H9 (cell line): ENCODE data around the gene CFAP97. TPM values are rescaled to one million over a fixed set of nuclear protein-coding genes. Genes with fewer than 3 reads are reported as not detected.

Source experiments
- DNase-seq: peaks from one replicate; pipeline ENCODE4 v3.0.0-alpha.2; 2017
- H2AFZ ChIP-seq: one replicate; pipeline ENCODE4 v1.6.1; 2013; ENCODE audit warnings: mild to moderate bottlenecking, low read length, control low read depth, moderate library complexity
- H2AK5ac ChIP-seq: 2 replicates; pipeline ENCODE4 v1.6.1; 2013; ENCODE audit warnings: low read length, control low read depth, mixed read lengths; ENCODE audit not compliant: insufficient read length
- H2BK120ac ChIP-seq: one replicate; pipeline ENCODE4 v1.6.1; 2013; ENCODE audit warnings: low read depth, mild to moderate bottlenecking, low read length, control low read depth, inconsistent platforms; ENCODE audit not compliant: poor library complexity, severe bottlenecking
- H2BK12ac ChIP-seq: 2 replicates; pipeline ENCODE4 v1.6.1; 2013; ENCODE audit warnings: low read length, control low read depth, mixed read lengths, low read depth; ENCODE audit not compliant: insufficient read length
- H2BK15ac ChIP-seq: 2 replicates; pipeline ENCODE4 v1.6.1; 2013; ENCODE audit warnings: low read depth, low read length, control low read depth
- H2BK20ac ChIP-seq: one replicate; pipeline ENCODE4 v1.6.1; 2013; ENCODE audit warnings: low read depth, mild to moderate bottlenecking, low read length, control low read depth, inconsistent platforms; ENCODE audit not compliant: poor library complexity, severe bottlenecking
- H2BK5ac ChIP-seq: 2 replicates; pipeline ENCODE4 v1.6.1; 2013; ENCODE audit warnings: low read length, control low read depth, mixed read lengths; ENCODE audit not compliant: insufficient read length
- H3K14ac ChIP-seq: 2 replicates; pipeline ENCODE4 v1.6.1; 2013; ENCODE audit warnings: low read length, control low read depth; ENCODE audit not compliant: insufficient read depth
- H3K18ac ChIP-seq: 2 replicates; pipeline ENCODE4 v1.6.1; 2013; ENCODE audit warnings: low read depth, mild to moderate bottlenecking, mixed read lengths, low read length, control low read depth; ENCODE audit not compliant: insufficient read length
- H3K23ac ChIP-seq: 2 replicates; pipeline ENCODE4 v1.6.1; 2013; ENCODE audit warnings: low read length, control low read depth, mixed read lengths, low read depth; ENCODE audit not compliant: insufficient read length
- H3K23me2 ChIP-seq: 2 replicates; pipeline ENCODE4 v1.6.1; 2013; ENCODE audit warnings: low read depth, mild to moderate bottlenecking, mixed read lengths, low read length, control low read depth; ENCODE audit not compliant: insufficient read length, poor library complexity, severe bottlenecking
- H3K27ac ChIP-seq: 2 replicates; pipeline ENCODE4 v1.5.1; 2013; ENCODE audit warnings: low read length, control low read depth, mixed read lengths, low read depth; ENCODE audit not compliant: insufficient read length
- H3K27me3 ChIP-seq: 2 replicates; pipeline ENCODE4 v1.6.1; 2013; ENCODE audit warnings: low read length, control low read depth, inconsistent platforms; ENCODE audit not compliant: insufficient read depth
- H3K4ac ChIP-seq: 2 replicates; pipeline ENCODE4 v1.6.1; 2013; ENCODE audit warnings: low read depth, mild to moderate bottlenecking, control low read depth, inconsistent platforms, low read length, moderate library complexity
- H3K4me1 ChIP-seq: 2 replicates; pipeline ENCODE4 v1.6.1; 2013; ENCODE audit warnings: low read length, control low read depth, inconsistent platforms; ENCODE audit not compliant: insufficient read depth
- H3K4me2 ChIP-seq: 2 replicates; pipeline ENCODE4 v1.6.1; 2013; ENCODE audit warnings: low read length, control low read depth, mixed read lengths; ENCODE audit not compliant: insufficient read length, insufficient read depth
- H3K56ac ChIP-seq: 2 replicates; pipeline ENCODE4 v1.6.1; 2013; ENCODE audit warnings: low read depth, mild to moderate bottlenecking, mixed read lengths, low read length, control low read depth; ENCODE audit not compliant: insufficient read length
- H3K79me1 ChIP-seq: 2 replicates; pipeline ENCODE4 v1.6.1; 2013; ENCODE audit warnings: low read depth, mild to moderate bottlenecking, moderate library complexity, low read length, control low read depth, inconsistent platforms; ENCODE audit not compliant: insufficient read depth, poor library complexity, severe bottlenecking
- H3K79me2 ChIP-seq: 2 replicates; pipeline ENCODE4 v1.6.1; 2013; ENCODE audit warnings: low read length, control low read depth, inconsistent platforms; ENCODE audit not compliant: insufficient read depth
- H3K9ac ChIP-seq: 2 replicates; pipeline ENCODE4 v1.6.1; 2013; ENCODE audit warnings: low read length, control low read depth, mixed read lengths; ENCODE audit not compliant: insufficient read length; ENCODE audit errors: extremely low read depth
- H3K9me3 ChIP-seq: one replicate; pipeline ENCODE4 v1.6.1; 2013; ENCODE audit warnings: low read depth, low read length, inconsistent platforms; ENCODE audit not compliant: control insufficient read depth
- H3T11ph ChIP-seq: one replicate; pipeline ENCODE4 v1.6.1; 2013; ENCODE audit warnings: mild to moderate bottlenecking, low read length, control low read depth, inconsistent platforms
- H4K20me1 ChIP-seq: one replicate; pipeline ENCODE4 v1.6.1; 2013; ENCODE audit not compliant: control insufficient read depth, insufficient read length, insufficient read depth
- H4K5ac ChIP-seq: 2 replicates; pipeline ENCODE4 v1.6.1; 2013; ENCODE audit warnings: low read depth, mild to moderate bottlenecking, mixed read lengths, low read length, control low read depth; ENCODE audit not compliant: insufficient read length
- H4K8ac ChIP-seq: replicated peaks from 2 replicates; pipeline ENCODE4 v1.6.1; 2013; ENCODE audit warnings: low read length, control low read depth, mixed read lengths, low read depth; ENCODE audit not compliant: insufficient read length
- H4K91ac ChIP-seq: 2 replicates; pipeline ENCODE4 v1.6.1; 2013; ENCODE audit warnings: low read depth, mild to moderate bottlenecking, moderate library complexity, mixed read lengths, low read length, control low read depth; ENCODE audit not compliant: insufficient read length
- H3K27ac Mint-ChIP-seq, 3 experiments: 2 replicates in 2 of 3; 3 replicates in 1 of 3; pipeline ENCODE4 v1.8.0; 2020 to 2021; ENCODE audit warnings: mixed read lengths in 3 of 3, mild to moderate bottlenecking in 1 of 3, moderate library complexity in 1 of 3
- H3K27me3 Mint-ChIP-seq: 2 replicates; pipeline ENCODE4 v1.8.0; 2021; ENCODE audit warnings: low read depth, mild to moderate bottlenecking, moderate library complexity, mixed read lengths
- H3K36me3 Mint-ChIP-seq, 3 experiments: 2 replicates in 2 of 3; 3 replicates in 1 of 3; pipeline ENCODE4 v1.8.0; 2020 to 2021; ENCODE audit warnings: low read depth in 3 of 3, mixed read lengths in 3 of 3; ENCODE audit not compliant: insufficient read depth in 1 of 3
- H3K4me1 Mint-ChIP-seq, 2 experiments: 2 replicates each; pipeline ENCODE4 v1.8.0; 2020; ENCODE audit warnings: mixed read lengths in 2 of 2
- H3K4me3 Mint-ChIP-seq, 2 experiments: 2 replicates in 1 of 2; 3 replicates in 1 of 2; pipeline ENCODE4 v1.8.0; 2020 to 2021; ENCODE audit warnings: mild to moderate bottlenecking in 2 of 2, mixed read lengths in 2 of 2, moderate library complexity in 1 of 2
- H3K9me3 Mint-ChIP-seq, 2 experiments: 2 replicates in 1 of 2; 3 replicates in 1 of 2; pipeline ENCODE4 v1.8.0; 2020; ENCODE audit warnings: mild to moderate bottlenecking in 2 of 2, mixed read lengths in 2 of 2, moderate library complexity in 1 of 2
- CTCF ChIP-seq: fragments of 200-600 bp; sonication (generic); conservative IDR thresholded peaks from 3 replicates; pipeline ENCODE4 v1.8.0; 2021; ENCODE audit warnings: antibody characterized with exemption, mild to moderate bottlenecking
- whole genome bisulfite sequencing: extraction: QIAGEN DNeasy Blood & Tissue Kit; methylation state at CpG from one replicate; pipeline ENCODE4 v1.1.7; 2013; ENCODE audit warnings: missing lambda C conversion rate, low lambda C conversion rate, mixed read lengths; ENCODE audit not compliant: insufficient read length; ENCODE audit errors: extremely low coverage; 5-methylcytosine and 5-hydroxymethylcytosine counted together
- total RNA-seq: library from RNA; stranded (reverse); gene quantifications from 2 replicates; pipeline ENCODE4 v1.2.1, GENCODE V29; 2021

CFAP97 gene
- total RNA-seq, 1 experiment from 2014 or later = 39.3 TPM

- no peak overlapping the region for H3K9ac ChIP-seq
- no peak overlapping the region for H2BK120ac ChIP-seq
- peak; percentile 90 for TF ChIP-seq CTCF
- no peak overlapping the region for H2BK20ac ChIP-seq
- no peak overlapping the region for H3K4me2 ChIP-seq
- no peak overlapping the region for H3K18ac ChIP-seq
- WGBS = no CpG with 5 or more reads among the region's 6 CpGs
- H3K23ac ChIP-seq = no peak overlapping the region
- H2BK5ac ChIP-seq = no peak overlapping the region
- no peaks in the 10 kb centered on the region for H4K20me1 ChIP-seq
- peaks cover 8% of the 10 kb centered on the region for H3K4me1 ChIP-seq
- no peak overlapping the region for H3K4me3 Mint-ChIP-seq
- no peak overlapping the region for H4K91ac ChIP-seq
- H2BK15ac ChIP-seq = no peak overlapping the region
- no peak overlapping the region for H3K4ac ChIP-seq
- no peak overlapping the region for H3K14ac ChIP-seq
- H3K36me3 Mint-ChIP-seq = peaks cover 1 to 8% (median 4%) of the 10 kb centered on the region in 3 experiments; a peak in 5 of 7 replicates
- H2AFZ ChIP-seq = no peak overlapping the region
- peak overlapping the region; percentile 6 for H3K27ac ChIP-seq
- H3K56ac ChIP-seq = no peak overlapping the region
- no peaks in the 10 kb centered on the region; the same call in 1 of the 2 replicates for H3K79me2 ChIP-seq
- peaks cover 23 to 28% of the 10 kb centered on the region in 2 experiments for H3K4me1 Mint-ChIP-seq
- no peaks in the 10 kb centered on the region for H3K23me2 ChIP-seq
- no peak overlapping the region for H3T11ph ChIP-seq
- H3K9me3 Mint-ChIP-seq = no peaks in the 10 kb centered on the region
- H3K9me3 ChIP-seq = no peaks in the 10 kb centered on the region
- DNase-seq = peak; percentile 47
- H4K5ac ChIP-seq = no peak overlapping the region
- H2AK5ac ChIP-seq = no peak overlapping the region
- no peak overlapping the region for H4K8ac ChIP-seq
- no peaks in the 10 kb centered on the region for H3K27me3 Mint-ChIP-seq
- peak overlapping the region in 1 of 3 experiments; percentile 70; a peak in 1 of 7 replicates for H3K27ac Mint-ChIP-seq
- H2BK12ac ChIP-seq = no peak overlapping the region
- H3K79me1 ChIP-seq = peaks cover 4% of the 10 kb centered on the region
- H3K27me3 ChIP-seq = no peaks in the 10 kb centered on the region
Observed at GRCh38 chr4:185183622-185184281, 20.0 kb downstream of the CFAP97 start.
